Vagina (tissue), 2 donors: ENCODE data around the gene MYRIP.

Source experiments
- CTCF ChIP-seq, 3 experiments: fragments of 450-650 bp in 2 of 3; fragments of 200-600 bp in 1 of 3; sonication (generic) in 1 of 3; IDR thresholded peaks; one replicate each; pipeline ENCODE4 v1.5.1; 2017 to 2019; ENCODE audit warnings: antibody characterized with exemption in 3 of 3, mild to moderate bottlenecking in 2 of 3, moderate library complexity in 2 of 3
- POLR2A ChIP-seq, 2 donors: fragments of 450-650 bp; IDR thresholded peaks; one replicate each; pipeline ENCODE4 v1.6.1; 2017; ENCODE audit warnings: antibody characterized with exemption in 2 of 2, mild to moderate bottlenecking in 2 of 2, moderate library complexity in 2 of 2

GRCh38 chr3:40187945-40188344, 378.5 kb downstream of the MYRIP start:
- no peak for TF ChIP-seq POLR2A (IDR thresholded peaks at IDR 0.05)
- TF ChIP-seq CTCF (IDR thresholded peaks at IDR 0.05), result no peak
